ENCODE measurements around the gene CHST8. TPM values are rescaled to one million over a fixed set of nuclear protein-coding genes. Genes with fewer than 3 reads are reported as not detected.

Gene CHST8
- total and polyA plus RNA-seq, 4 experiments from 2014 or later, result not detected

DNA sequence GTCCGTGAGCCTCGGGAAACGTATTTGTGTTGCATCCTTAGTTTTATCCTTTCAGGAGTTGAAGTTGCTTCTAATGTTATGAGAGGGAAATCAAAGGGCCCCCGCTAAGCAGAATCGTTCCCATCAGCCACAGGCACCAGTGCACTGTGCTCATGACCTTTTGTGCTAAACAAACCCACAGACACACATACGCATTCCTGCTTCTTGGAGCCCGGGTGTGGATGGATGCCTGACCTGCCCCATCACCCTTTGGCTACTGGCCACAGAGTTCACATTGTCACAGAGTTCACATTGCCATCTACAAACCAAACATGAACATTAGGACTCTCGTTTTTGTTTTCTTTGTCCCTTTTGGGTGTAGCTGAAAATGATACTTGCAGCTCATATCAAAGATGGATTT lies 47.2 kb downstream of the CHST8 start:
- H3K27ac ChIP-seq (ENCODE audit: low read depth, low read length), result no peak overlapping the region
- peaks cover 0 to 5% (median 0%) of the 10 kb centered on the region in 8 donors for H3K9me3 Mint-ChIP-seq
- H3K4me3 ChIP-seq (ENCODE audit: low read length in 2 of 2), result no peak overlapping the region
- H3K4me1 ChIP-seq (ENCODE audit: insufficient read depth, low read length), result no peaks in the 10 kb centered on the region
- intact Hi-C loops (cut with micrococcal nuclease), result no loop called here
- POLR2A ChIA-PET (ENCODE audit: partially characterized antibody), result no interaction called here
- H3K36me3 Mint-ChIP-seq, result no peaks in the 10 kb centered on the region
- H3K4me3 Mint-ChIP-seq, result no peak overlapping the region
- CTCF ChIA-PET (ENCODE audit: partially characterized antibody), result no interaction called here
- H3K27me3 Mint-ChIP-seq, result peaks cover 15 to 29% of the 10 kb centered on the region in 2 donors
- no peak for DNase-seq
- H3K9me3 ChIP-seq (ENCODE audit: control insufficient read depth in 1 of 2, low read length in 2 of 2), result no peaks in the 10 kb centered on the region
- no peaks in the 10 kb centered on the region for H3K4me1 Mint-ChIP-seq
- no peaks in the 10 kb centered on the region for H3K36me3 ChIP-seq (ENCODE audit: insufficient read depth, low read length)
- no peaks in the 10 kb centered on the region for H3K27me3 ChIP-seq (ENCODE audit: insufficient read depth, low read length)
- H3K27ac Mint-ChIP-seq, result no peak overlapping the region

GRCh38 chr19:33669376-33669775 lies 47.6 kb downstream of the CHST8 start:
- Mint-ChIP-seq H3K4me1 (no peaks in the 10 kb centered on the region), H3K36me3 (no peaks in the 10 kb centered on the region), H3K27ac (no peak overlapping the region), H3K9me3 (peaks cover 0 to 5% (median 0%) of the 10 kb centered on the region in 8 donors), H3K27me3 (peaks cover 15 to 29% of the 10 kb centered on the region in 2 donors), H3K4me3 (no peak overlapping the region)
- Histone ChIP-seq H3K4me3 (ENCODE audit: low read length in 2 of 2) (no peak overlapping the region), H3K4me1 (ENCODE audit: insufficient read depth, low read length) (no peaks in the 10 kb centered on the region), H3K9me3 (ENCODE audit: control insufficient read depth in 1 of 2, low read length in 2 of 2) (no peaks in the 10 kb centered on the region), H3K27me3 (ENCODE audit: insufficient read depth, low read length) (no peaks in the 10 kb centered on the region), H3K36me3 (ENCODE audit: insufficient read depth, low read length) (no peaks in the 10 kb centered on the region), H3K27ac (ENCODE audit: low read depth, low read length) (no peak overlapping the region)
- intact Hi-C loops (cut with micrococcal nuclease), result no loop called here
- CTCF ChIA-PET (ENCODE audit: partially characterized antibody), result no interaction called here
- POLR2A ChIA-PET (ENCODE audit: partially characterized antibody), result no interaction called here
- no peak for DNase-seq

GRCh38 chr19:33670398-33670797 lies 48.6 kb downstream of the CHST8 start:
- intact Hi-C loops (cut with micrococcal nuclease), result no loop called here
- Mint-ChIP-seq H3K27me3 (peaks cover 9 to 23% of the 10 kb centered on the region in 2 donors), H3K27ac (no peak overlapping the region), H3K9me3 (peaks cover 0 to 5% (median 0%) of the 10 kb centered on the region in 8 donors), H3K36me3 (no peaks in the 10 kb centered on the region), H3K4me3 (no peak overlapping the region), H3K4me1 (no peaks in the 10 kb centered on the region)
- Histone ChIP-seq H3K4me3 (ENCODE audit: low read length in 2 of 2) (no peak overlapping the region), H3K9me3 (ENCODE audit: control insufficient read depth in 1 of 2, low read length in 2 of 2) (no peaks in the 10 kb centered on the region), H3K27ac (ENCODE audit: low read depth, low read length) (no peak overlapping the region), H3K36me3 (ENCODE audit: insufficient read depth, low read length) (no peaks in the 10 kb centered on the region), H3K4me1 (ENCODE audit: insufficient read depth, low read length) (no peaks in the 10 kb centered on the region), H3K27me3 (ENCODE audit: insufficient read depth, low read length) (no peaks in the 10 kb centered on the region)
- ChIA-PET CTCF (ENCODE audit: partially characterized antibody) (no interaction called here), POLR2A (ENCODE audit: partially characterized antibody) (no interaction called here)
- no peak for DNase-seq

GRCh38 chr19:33671211-33671610 lies 49.5 kb downstream of the CHST8 start:
- Mint-ChIP-seq H3K4me3 (no peak overlapping the region), H3K4me1 (no peaks in the 10 kb centered on the region), H3K27me3 (peaks cover 9 to 23% of the 10 kb centered on the region in 2 donors), H3K9me3 (peaks cover 0 to 5% (median 0%) of the 10 kb centered on the region in 8 donors), H3K36me3 (no peaks in the 10 kb centered on the region), H3K27ac (no peak overlapping the region)
- ChIA-PET CTCF (ENCODE audit: partially characterized antibody) (no interaction called here), POLR2A (ENCODE audit: partially characterized antibody) (no interaction called here)
- no peak overlapping the region for H3K27ac ChIP-seq (ENCODE audit: low read depth, low read length)
- H3K4me3 ChIP-seq (ENCODE audit: low read length in 2 of 2), result no peak overlapping the region
- H3K27me3 ChIP-seq (ENCODE audit: insufficient read depth, low read length), result no peaks in the 10 kb centered on the region
- DNase-seq, result no peak
- H3K4me1 ChIP-seq (ENCODE audit: insufficient read depth, low read length), result no peaks in the 10 kb centered on the region
- H3K9me3 ChIP-seq (ENCODE audit: control insufficient read depth in 1 of 2, low read length in 2 of 2), result no peaks in the 10 kb centered on the region
- intact Hi-C loops (cut with micrococcal nuclease), result no loop called here
- no peaks in the 10 kb centered on the region for H3K36me3 ChIP-seq (ENCODE audit: insufficient read depth, low read length)

DNA sequence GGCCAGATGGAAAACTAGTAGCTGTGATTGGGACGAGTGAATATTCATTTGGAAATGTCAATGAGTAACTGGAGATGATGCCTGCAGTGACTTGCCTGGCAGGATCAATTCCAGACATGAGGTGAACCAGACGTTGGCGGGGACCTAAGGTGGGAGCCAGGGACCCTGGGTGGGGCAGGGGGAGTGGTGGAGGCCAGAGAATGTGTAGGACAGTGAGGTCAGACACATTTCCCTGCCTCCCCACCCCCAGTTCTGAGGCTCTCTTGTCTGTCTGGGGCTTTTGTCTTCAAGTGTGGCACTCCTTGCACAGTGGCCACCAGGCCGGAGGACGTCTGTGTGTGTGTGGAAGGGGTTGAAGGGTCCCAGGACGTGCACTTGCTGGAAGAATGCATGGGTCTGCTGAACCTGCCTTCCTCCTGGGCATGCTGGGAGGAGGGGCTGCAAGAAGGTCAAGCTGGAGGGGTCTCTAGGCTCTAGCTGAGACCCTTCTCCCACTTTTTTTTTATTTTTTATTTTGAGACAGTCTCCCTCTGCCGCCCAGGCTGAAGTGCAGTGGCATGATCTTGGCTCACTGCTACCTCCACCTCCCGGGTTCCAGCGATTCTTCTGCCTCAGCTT lies 51.6 kb downstream of the CHST8 start:
- DNase-seq, result no peak
- H3K4me3 ChIP-seq (ENCODE audit: low read length in 2 of 2), result no peak overlapping the region
- no peaks in the 10 kb centered on the region for H3K9me3 ChIP-seq (ENCODE audit: control insufficient read depth in 1 of 2, low read length in 2 of 2)
- H3K36me3 ChIP-seq (ENCODE audit: insufficient read depth, low read length), result no peaks in the 10 kb centered on the region
- POLR2A ChIA-PET (ENCODE audit: partially characterized antibody), result no interaction called here
- no peaks in the 10 kb centered on the region for H3K4me1 Mint-ChIP-seq
- no peak overlapping the region for H3K4me3 Mint-ChIP-seq
- intact Hi-C loops (cut with micrococcal nuclease), result no loop called here
- no peaks in the 10 kb centered on the region for H3K36me3 Mint-ChIP-seq
- H3K4me1 ChIP-seq (ENCODE audit: insufficient read depth, low read length), result no peaks in the 10 kb centered on the region
- peaks cover 0 to 2% (median 0%) of the 10 kb centered on the region in 8 donors for H3K9me3 Mint-ChIP-seq
- H3K27ac Mint-ChIP-seq, result no peak overlapping the region
- peaks cover 8 to 29% of the 10 kb centered on the region in 2 donors for H3K27me3 Mint-ChIP-seq
- CTCF ChIA-PET (ENCODE audit: partially characterized antibody), result interaction anchor here (1.0 kb wide), 1 partner anchor 257 kb away, joined by 3 read pairs; no protein-coding TSS in a partner anchor
- H3K27me3 ChIP-seq (ENCODE audit: insufficient read depth, low read length), result no peaks in the 10 kb centered on the region
- H3K27ac ChIP-seq (ENCODE audit: low read depth, low read length), result no peak overlapping the region

GRCh38 chr19:33673996-33674625 lies 52.4 kb downstream of the CHST8 start:
- Histone ChIP-seq H3K36me3 (ENCODE audit: insufficient read depth, low read length) (no peaks in the 10 kb centered on the region), H3K4me1 (ENCODE audit: insufficient read depth, low read length) (no peaks in the 10 kb centered on the region), H3K27ac (ENCODE audit: low read depth, low read length) (no peak overlapping the region), H3K4me3 (ENCODE audit: low read length in 2 of 2) (no peak overlapping the region), H3K27me3 (ENCODE audit: insufficient read depth, low read length) (no peaks in the 10 kb centered on the region), H3K9me3 (ENCODE audit: control insufficient read depth in 1 of 2, low read length in 2 of 2) (no peaks in the 10 kb centered on the region)
- intact Hi-C loops (cut with micrococcal nuclease), result no loop called here
- no peaks in the 10 kb centered on the region for H3K36me3 Mint-ChIP-seq
- H3K4me3 Mint-ChIP-seq, result no peak overlapping the region
- ChIA-PET CTCF (ENCODE audit: partially characterized antibody) (no interaction called here), POLR2A (ENCODE audit: partially characterized antibody) (no interaction called here)
- H3K4me1 Mint-ChIP-seq, result no peaks in the 10 kb centered on the region
- DNase-seq, result no peak
- no peak overlapping the region for H3K27ac Mint-ChIP-seq
- peaks cover 0 to 2% (median 0%) of the 10 kb centered on the region in 8 donors for H3K9me3 Mint-ChIP-seq
- H3K27me3 Mint-ChIP-seq, result peaks cover 8 to 29% of the 10 kb centered on the region in 2 donors

- intact Hi-C loops (cut with micrococcal nuclease), result no loop called here
- Mint-ChIP-seq H3K4me3 (no peak overlapping the region), H3K9me3 (peaks cover 0 to 2% (median 0%) of the 10 kb centered on the region in 8 donors), H3K27me3 (peaks cover 8 to 28% of the 10 kb centered on the region in 2 donors), H3K36me3 (no peaks in the 10 kb centered on the region), H3K4me1 (no peaks in the 10 kb centered on the region), H3K27ac (no peak overlapping the region)
- no peaks in the 10 kb centered on the region for H3K27me3 ChIP-seq (ENCODE audit: insufficient read depth, low read length)
- H3K4me3 ChIP-seq (ENCODE audit: low read length in 2 of 2), result no peak overlapping the region
- no peak for DNase-seq
- ChIA-PET POLR2A (ENCODE audit: partially characterized antibody) (no interaction called here), CTCF (ENCODE audit: partially characterized antibody) (no interaction called here)
- H3K4me1 ChIP-seq (ENCODE audit: insufficient read depth, low read length), result no peaks in the 10 kb centered on the region
- H3K9me3 ChIP-seq (ENCODE audit: control insufficient read depth in 1 of 2, low read length in 2 of 2), result no peaks in the 10 kb centered on the region
- no peaks in the 10 kb centered on the region for H3K36me3 ChIP-seq (ENCODE audit: insufficient read depth, low read length)
- H3K27ac ChIP-seq (ENCODE audit: low read depth, low read length), result no peak overlapping the region
Observed at GRCh38 chr19:33674626-33675367, 53.0 kb downstream of the CHST8 start.
